Suppressor macrophage treated with lipopolysaccharide for 4 hours (primary cell): ENCODE data around the gene CCDC170.

Experiments used
- DNase-seq: peaks from one replicate; pipeline ENCODE4 v3.0.0-alpha.2; 2020

The CCDC170 gene

GRCh38 chr6:151620179-151620578, 126.4 kb downstream of the CCDC170 start:
- no peak for DNase-seq

DNA sequence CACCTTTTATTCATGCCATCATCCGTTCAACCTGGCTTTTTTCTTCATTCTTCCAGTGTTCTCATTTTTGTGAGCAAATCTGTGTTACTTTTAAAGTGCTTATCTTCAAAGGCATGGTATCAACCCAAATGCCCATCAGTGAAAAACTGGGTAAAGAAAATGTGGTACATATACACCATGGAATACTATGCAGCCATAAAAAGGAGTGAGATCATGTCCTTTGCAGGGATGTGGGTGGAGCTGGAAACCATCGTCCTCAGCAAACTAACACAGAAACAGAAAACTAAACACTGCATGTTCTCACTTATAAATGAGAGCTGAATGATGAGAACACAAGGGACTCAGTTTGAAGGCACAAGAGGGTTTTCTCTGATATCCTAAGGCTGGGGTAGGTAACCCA, 130.3 kb downstream of the CCDC170 start:
- no peak for DNase-seq

DNA sequence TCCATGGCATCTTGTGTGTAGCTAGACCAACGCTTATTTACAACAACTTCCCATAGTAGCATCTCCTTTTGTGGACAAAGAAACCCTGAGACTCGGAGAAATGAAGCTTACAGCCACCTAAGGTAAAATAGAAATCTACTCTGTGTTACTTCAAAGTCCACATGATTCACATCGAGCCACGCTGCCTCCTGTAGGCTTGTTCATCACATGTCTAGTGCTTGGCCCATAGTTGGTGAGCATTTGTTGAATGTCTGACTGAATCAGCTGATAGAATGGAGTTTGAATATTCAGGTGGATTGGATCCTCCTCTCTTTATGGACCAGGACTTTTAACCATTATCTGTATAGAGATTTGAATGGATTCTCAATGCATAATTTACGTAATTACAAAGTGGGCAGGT, 130.7 kb downstream of the CCDC170 start:
- DNase-seq, result no peak

- no peak for DNase-seq
These were observed 131.2 kb downstream of the CCDC170 start for GRCh38 chr6:151624900-151625536.

DNA sequence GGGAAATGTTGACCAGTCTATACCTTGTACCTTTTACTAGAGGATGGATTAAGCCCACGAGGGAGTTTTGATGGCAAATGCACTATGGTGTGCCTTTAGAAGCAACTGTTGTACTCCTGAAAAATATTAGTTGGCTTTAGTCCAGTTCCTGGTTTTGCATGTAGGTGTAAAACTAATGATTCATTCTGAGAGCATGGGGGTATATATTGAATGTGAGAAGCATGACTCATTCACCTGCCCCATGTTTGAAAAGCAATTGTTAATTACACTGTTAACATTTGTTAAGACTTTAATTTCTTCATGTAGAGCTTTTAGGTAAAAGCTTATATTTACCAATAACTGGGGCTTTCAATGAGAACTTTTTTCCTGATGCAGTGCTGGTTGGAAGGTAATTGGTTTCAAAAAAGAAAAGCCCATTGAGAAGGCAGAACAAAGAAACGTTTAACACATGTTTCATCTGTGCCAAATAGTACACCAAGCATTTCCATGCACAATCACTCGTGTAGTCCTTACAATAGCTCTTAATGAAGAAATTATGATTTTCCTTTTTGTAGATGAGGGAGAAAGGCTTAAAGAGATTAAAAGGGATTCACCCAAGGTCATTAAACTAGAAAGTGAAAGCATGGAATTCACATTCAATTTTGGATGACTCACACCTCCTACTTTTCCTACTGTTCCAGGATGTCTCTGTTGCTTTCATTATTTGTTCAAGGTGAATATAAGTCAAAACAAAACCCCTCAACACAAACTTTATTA, 134.1 kb downstream of the CCDC170 start:
- DNase-seq, result peak; percentile 35

DNA sequence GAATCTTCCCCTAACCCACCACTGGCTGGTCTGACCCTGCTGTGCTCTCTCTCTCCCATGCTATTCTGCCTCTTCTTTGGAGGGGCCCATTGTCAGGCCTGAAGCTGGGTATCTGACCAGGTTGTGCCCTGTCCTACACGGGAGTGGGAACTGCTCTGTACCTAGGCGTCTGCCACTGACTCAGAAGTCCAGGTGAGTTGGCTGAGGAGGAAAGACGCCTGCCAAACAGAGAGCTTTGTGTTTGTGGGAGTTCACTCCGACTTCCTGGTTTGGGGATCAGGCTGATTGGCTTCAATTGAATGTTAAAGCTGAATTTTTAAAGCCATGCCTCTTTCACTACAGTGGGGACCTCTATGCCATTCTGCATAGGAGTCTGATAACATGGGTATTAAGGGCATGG, 136.0 kb downstream of the CCDC170 start:
- no peak for DNase-seq

DNA sequence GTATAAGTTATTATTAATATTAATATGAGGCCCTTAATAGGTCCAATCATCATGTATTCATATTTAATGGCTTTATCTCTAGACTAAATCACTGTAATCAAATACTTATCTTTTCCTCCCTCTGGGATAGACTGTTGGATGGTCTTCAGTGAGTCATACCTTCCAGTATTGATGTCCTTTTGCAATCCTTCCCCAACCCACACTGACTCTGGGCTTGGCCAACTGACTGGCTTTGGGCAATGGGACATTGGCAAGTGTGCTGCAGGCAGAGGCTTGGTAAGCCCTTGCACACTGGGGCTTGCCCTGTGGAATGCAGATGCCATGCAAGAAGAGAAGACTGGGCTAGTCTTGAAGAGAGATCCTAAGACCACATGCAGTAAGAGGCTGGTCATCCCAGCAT, 136.6 kb downstream of the CCDC170 start:
- DNase-seq, result no peak

- no peak for DNase-seq
These were observed 137.3 kb downstream of the CCDC170 start for GRCh38 chr6:151630991-151631655.

DNA sequence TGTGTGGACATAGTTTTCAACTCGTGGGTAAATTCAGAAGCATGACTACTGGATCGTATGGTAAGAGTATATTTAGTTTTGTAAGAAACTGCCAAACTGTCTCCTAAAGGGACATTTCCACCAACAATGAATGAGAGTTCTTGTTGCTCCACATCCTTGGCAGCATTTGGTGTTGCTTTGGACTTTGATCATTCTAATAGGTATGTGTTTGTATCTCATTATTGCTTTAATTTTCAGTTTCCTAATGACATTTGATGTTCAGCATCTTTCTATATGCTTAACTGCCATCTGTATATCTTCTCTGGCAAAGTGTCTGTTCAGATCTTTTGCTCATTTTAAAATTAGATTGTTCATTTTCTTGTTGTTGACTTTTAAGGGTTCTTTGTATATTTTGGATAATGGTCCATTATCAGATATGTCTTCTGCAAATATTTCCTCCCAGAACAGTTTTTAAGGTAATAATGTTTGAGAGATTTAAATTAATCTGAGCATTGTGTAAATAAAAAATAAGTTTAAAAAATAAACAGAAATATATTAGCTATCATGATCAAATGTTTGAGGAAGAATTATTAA, 138.7 kb downstream of the CCDC170 start:
- DNase-seq, result no peak

DNA sequence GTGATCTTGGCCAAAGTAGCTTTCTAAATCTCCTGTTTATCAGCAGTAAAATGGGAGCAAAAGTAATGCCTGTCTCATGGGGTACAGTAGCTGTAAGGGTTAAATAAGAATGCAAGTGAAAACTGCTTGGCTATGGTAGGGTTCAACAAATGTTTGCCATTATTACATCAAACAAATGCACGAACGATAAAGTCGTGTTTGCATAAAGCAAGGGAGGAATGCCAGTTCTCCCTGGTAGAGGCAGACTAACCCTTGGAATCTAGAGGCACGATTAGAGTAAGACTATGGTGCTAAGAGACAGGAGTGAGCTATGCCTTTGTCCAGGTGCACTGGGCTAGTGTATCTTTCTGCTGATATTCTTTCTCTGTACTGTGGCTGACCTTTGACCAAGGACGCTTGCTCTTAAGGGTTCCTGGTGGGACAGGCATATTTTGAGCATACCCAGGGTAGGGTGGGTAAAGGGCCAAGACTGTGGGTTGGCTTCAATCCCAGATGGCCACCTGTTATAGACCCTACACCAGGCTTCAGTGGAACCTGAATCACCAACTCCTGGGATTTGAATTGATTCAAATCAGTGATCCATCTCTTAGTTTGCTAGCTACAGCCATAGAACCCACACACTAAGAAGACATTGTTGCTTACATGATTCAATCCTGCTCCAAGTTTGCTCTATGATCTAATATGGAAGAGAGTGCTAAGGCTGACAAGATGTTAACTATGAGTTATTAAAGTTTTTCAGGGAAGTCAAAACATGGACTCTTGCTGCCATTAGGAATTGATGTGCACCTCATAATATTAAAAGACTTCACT, 139.9 kb downstream of the CCDC170 start:
- DNase-seq, result no peak

DNA sequence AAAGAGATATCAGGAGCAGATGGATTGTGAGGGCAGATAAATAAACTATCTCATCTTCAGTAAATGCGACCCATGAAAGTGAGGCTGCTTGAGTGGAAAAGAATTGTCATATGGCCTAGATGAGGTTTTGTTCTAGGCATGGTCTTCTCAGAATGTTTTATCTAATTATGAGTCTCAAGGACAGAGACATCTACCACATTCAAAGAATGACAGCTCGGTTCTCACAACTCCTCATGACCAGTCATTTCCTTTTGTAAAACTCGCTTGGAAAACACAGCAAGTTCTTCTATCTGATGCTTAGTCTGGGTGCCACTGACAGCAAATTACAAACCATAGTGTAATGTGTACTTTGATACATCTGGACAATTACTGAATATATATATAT, 140.5 kb downstream of the CCDC170 start:
- DNase-seq, result no peak

- DNase-seq, result no peak
These were observed 141.9 kb downstream of the CCDC170 start for GRCh38 chr6:151635741-151636140.

DNA sequence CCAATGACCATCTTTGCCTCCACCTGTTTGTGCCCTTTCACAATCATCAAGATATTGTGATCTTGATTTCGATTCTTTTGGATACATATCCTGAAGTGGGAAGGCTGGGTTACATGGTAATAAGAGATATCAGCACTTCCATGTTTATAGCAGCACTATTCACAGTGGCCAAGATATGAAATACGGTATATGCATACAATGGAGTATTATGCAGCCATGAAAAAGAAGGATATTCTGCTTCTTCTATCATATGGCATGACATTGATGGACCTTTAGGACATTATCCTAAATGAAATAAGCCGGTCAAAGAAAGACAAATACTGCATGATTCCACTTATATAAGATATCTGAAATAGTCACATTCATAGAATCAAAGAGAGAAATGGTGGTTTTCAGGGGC, 144.0 kb downstream of the CCDC170 start:
- no peak for DNase-seq

DNA sequence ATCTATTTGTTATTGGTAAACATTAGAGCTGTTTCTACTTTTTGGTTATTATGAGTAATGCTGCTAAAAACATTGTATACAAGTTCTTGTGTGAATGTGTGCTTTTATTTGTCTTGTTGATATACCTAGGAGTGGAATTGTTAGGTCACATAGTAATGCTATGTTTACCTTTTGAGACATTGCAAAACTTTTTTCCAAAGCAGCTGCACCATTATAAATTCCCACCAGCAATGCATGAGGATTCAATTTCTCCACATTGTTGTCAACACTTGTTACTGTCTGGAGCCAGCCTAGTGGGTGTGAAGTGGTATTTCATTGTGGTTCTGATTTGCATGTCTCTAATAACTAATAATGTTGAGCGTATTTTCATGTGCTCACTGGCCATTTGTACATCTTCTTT, 145.9 kb downstream of the CCDC170 start:
- DNase-seq, result no peak

DNA sequence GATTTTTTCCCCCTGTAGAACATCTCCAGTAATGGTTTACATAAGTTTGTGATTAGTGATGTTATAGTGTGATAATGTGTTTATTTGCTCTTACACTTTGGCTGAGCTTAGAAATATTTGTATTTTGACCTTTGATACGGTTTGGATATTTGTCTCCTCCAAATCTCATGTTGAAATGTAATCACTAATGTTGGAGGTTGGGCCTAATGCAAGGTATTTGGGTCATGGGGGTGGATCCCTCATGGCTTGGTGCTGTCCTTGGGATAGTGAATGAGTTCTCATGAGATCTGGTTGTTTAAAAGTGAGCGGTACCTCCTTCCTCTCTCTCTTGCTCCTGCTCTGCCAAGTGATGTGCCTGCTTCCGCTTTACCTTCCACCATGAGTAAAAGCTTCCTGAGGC, 147.2 kb downstream of the CCDC170 start:
- no peak for DNase-seq

- DNase-seq, result no peak
These were observed 154.3 kb downstream of the CCDC170 start for GRCh38 chr6:151647976-151648639.

- no peak for DNase-seq
These were observed 156.0 kb downstream of the CCDC170 start for GRCh38 chr6:151649835-151650234.

GRCh38 chr6:151651639-151652038, 157.8 kb downstream of the CCDC170 start:
- DNase-seq, result no peak

- DNase-seq, result peak; percentile 4
These were observed 158.5 kb downstream of the CCDC170 start for GRCh38 chr6:151652325-151652724.

GRCh38 chr6:151655099-151655498, 161.3 kb downstream of the CCDC170 start:
- no peak for DNase-seq

- no peak for DNase-seq
These were observed 162.6 kb downstream of the CCDC170 start for GRCh38 chr6:151656392-151656791.

GRCh38 chr6:151658091-151658490, 164.3 kb downstream of the CCDC170 start:
- no peak for DNase-seq
